ENCODE results near the gene SNX5. TPM values are rescaled to one million over a fixed set of nuclear protein-coding genes. Genes with fewer than 3 reads are reported as not detected.

Gene SNX5
- polyA plus RNA-seq, 1 donor (not counting 4 experiments of a cell fraction or from before 2014, with no cell fraction given) = 187 TPM

DNA sequence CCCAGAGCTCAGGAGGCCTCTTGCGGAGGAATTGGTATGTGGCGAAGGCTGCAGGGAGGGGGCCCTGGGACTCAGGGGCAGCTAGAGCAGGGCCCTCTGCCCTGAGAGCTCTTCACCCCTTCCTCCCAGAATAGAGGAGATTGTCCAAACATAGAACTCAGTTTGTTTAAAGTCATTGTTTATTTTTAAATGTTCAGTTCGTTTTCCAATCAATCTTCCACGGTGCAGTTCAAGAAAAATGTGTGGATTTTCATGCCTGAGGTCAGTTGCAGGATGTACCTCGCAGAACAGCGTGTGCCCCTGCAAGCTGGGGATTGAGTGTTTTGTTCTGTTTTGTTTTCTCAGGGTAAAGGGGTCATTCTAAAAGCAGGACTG lies 37.4 kb upstream of the SNX5 start:
- no peak overlapping the region for H3K4me2 ChIP-seq (ENCODE audit: control insufficient read depth, extremely low read depth, insufficient read depth, low read depth, low read length)
- H3K9me3 ChIP-seq (ENCODE audit: control insufficient read depth, low read depth, low read length) = no peaks in the 10 kb centered on the region
- H2AFZ ChIP-seq (ENCODE audit: control insufficient read depth, low read length) = no peak overlapping the region
- no peak for FAIRE-seq
- H3K27ac ChIP-seq (ENCODE audit: control insufficient read depth, insufficient read depth, low read length) = no peak overlapping the region
- H3K9ac ChIP-seq (ENCODE audit: control insufficient read depth, extremely low read depth, insufficient read depth, low read length) = no peak overlapping the region
- TF ChIP-seq EZH2 (IDR thresholded peaks at IDR 0.05; ENCODE audit: low read length) = no peak
- TF ChIP-seq, protein P1, sequence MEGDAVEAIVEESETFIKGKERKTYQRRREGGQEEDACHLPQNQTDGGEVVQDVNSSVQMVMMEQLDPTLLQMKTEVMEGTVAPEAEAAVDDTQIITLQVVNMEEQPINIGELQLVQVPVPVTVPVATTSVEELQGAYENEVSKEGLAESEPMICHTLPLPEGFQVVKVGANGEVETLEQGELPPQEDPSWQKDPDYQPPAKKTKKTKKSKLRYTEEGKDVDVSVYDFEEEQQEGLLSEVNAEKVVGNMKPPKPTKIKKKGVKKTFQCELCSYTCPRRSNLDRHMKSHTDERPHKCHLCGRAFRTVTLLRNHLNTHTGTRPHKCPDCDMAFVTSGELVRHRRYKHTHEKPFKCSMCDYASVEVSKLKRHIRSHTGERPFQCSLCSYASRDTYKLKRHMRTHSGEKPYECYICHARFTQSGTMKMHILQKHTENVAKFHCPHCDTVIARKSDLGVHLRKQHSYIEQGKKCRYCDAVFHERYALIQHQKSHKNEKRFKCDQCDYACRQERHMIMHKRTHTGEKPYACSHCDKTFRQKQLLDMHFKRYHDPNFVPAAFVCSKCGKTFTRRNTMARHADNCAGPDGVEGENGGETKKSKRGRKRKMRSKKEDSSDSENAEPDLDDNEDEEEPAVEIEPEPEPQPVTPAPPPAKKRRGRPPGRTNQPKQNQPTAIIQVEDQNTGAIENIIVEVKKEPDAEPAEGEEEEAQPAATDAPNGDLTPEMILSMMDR (optimal IDR thresholded peaks at IDR 0.05 in 1 of 3, IDR thresholded peaks at IDR 0.05 in 1 of 3, conservative IDR thresholded peaks at IDR 0.05 in 1 of 3; ENCODE audit: extremely low read depth in 1 of 3, insufficient read depth in 2 of 3, low read length in 3 of 3) = no peak
- peaks cover 10% of the 10 kb centered on the region for H3K4me1 ChIP-seq (ENCODE audit: control insufficient read depth, extremely low read depth, insufficient read depth, low read length)
- H3K79me2 ChIP-seq (ENCODE audit: control insufficient read depth, insufficient read depth, low read length) = no peaks in the 10 kb centered on the region
- no peaks in the 10 kb centered on the region for H3K36me3 ChIP-seq (ENCODE audit: control insufficient read depth in 2 of 2, extremely low read depth in 1 of 2, insufficient read depth in 2 of 2, low read length in 2 of 2)
- no peak overlapping the region for H3K4me3 ChIP-seq (ENCODE audit: control insufficient read depth in 2 of 3, extremely low read depth in 1 of 3, insufficient read depth in 2 of 3, low read depth in 1 of 3, low read length in 3 of 3)
- H3K9me1 ChIP-seq (ENCODE audit: control insufficient read depth, extremely low read depth, insufficient read depth, low read length) = no peaks in the 10 kb centered on the region
- no peak for DNase-seq (ENCODE audit: low read depth, low spot score)
- dilution Hi-C loops (cut with MboI; ENCODE audit: extremely low pct_ligation_motif_present, low sequenced_read_pairs) = no loop called here
- H4K20me1 ChIP-seq (ENCODE audit: control insufficient read depth, extremely low read depth, insufficient read depth, low read length) = no peaks in the 10 kb centered on the region
- no peaks in the 10 kb centered on the region for H3K27me3 ChIP-seq (ENCODE audit: control insufficient read depth, extremely low read depth, insufficient read depth, low read length)

DNA sequence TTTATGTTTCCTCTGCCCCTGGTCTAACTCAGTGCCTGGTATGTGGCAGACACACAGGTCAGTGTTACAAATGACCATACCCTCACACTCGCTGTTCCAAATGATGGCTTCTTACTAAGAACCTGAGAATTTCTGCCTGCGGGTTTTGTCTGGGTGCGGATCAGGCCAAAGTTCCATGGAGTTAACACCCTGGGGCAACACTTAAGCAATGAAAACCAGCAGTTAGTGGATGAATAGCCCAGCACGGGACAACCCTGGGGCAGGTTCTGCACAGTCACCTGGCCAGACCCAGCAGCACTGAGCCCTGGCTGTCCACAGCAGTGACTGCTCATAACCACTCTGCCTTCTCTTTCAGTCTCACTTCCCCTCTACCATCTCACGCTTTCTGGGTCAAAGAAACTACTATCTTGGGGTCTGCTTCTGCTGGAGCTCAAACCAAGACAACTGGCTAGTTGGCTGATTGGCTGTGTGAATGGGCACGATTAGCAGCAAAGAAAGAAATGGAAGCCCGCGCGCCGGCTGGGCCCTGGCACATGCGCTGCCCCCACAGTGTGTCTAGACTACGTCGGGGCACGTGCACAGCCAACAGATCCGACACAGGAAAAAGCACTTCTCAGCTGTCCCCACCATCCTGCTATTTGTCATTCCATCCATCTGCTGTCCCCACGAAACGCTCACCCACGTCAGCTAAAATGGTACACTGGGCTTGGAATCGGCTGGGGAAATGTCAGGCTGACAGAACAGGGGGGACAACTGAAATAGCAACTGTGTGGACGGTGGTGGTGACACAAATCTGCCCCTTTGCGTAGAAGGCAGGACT lies 36.8 kb upstream of the SNX5 start:
- Histone ChIP-seq H3K4me1 (ENCODE audit: control insufficient read depth, extremely low read depth, insufficient read depth, low read length) (peaks cover 12% of the 10 kb centered on the region), H3K79me2 (ENCODE audit: control insufficient read depth, insufficient read depth, low read length) (no peaks in the 10 kb centered on the region), H4K20me1 (ENCODE audit: control insufficient read depth, extremely low read depth, insufficient read depth, low read length) (no peaks in the 10 kb centered on the region), H3K27me3 (ENCODE audit: control insufficient read depth, extremely low read depth, insufficient read depth, low read length) (no peaks in the 10 kb centered on the region), H3K9me3 (ENCODE audit: control insufficient read depth, low read depth, low read length) (no peaks in the 10 kb centered on the region), H3K4me3 (ENCODE audit: control insufficient read depth in 2 of 3, extremely low read depth in 1 of 3, insufficient read depth in 2 of 3, low read depth in 1 of 3, low read length in 3 of 3) (no peak overlapping the region), H3K9ac (ENCODE audit: control insufficient read depth, extremely low read depth, insufficient read depth, low read length) (no peak overlapping the region), H2AFZ (ENCODE audit: control insufficient read depth, low read length) (no peak overlapping the region), H3K4me2 (ENCODE audit: control insufficient read depth, extremely low read depth, insufficient read depth, low read depth, low read length) (no peak overlapping the region), H3K9me1 (ENCODE audit: control insufficient read depth, extremely low read depth, insufficient read depth, low read length) (no peaks in the 10 kb centered on the region), H3K36me3 (ENCODE audit: control insufficient read depth in 2 of 2, extremely low read depth in 1 of 2, insufficient read depth in 2 of 2, low read length in 2 of 2) (no peaks in the 10 kb centered on the region), H3K27ac (ENCODE audit: control insufficient read depth, insufficient read depth, low read length) (no peak overlapping the region)
- TF ChIP-seq, protein P1 (optimal IDR thresholded peaks at IDR 0.05 in 1 of 3, IDR thresholded peaks at IDR 0.05 in 1 of 3, conservative IDR thresholded peaks at IDR 0.05 in 1 of 3; ENCODE audit: extremely low read depth in 1 of 3, insufficient read depth in 2 of 3, low read length in 3 of 3) = no peak
- no peak for TF ChIP-seq EZH2 (IDR thresholded peaks at IDR 0.05; ENCODE audit: low read length)
- DNase-seq (ENCODE audit: low read depth, low spot score) (no peak), FAIRE-seq (no peak)
- dilution Hi-C loops (cut with MboI; ENCODE audit: extremely low pct_ligation_motif_present, low sequenced_read_pairs) = no loop called here

All from keratinocyte (primary cell).